ENCODE results near the gene VDAC1.

DNA sequence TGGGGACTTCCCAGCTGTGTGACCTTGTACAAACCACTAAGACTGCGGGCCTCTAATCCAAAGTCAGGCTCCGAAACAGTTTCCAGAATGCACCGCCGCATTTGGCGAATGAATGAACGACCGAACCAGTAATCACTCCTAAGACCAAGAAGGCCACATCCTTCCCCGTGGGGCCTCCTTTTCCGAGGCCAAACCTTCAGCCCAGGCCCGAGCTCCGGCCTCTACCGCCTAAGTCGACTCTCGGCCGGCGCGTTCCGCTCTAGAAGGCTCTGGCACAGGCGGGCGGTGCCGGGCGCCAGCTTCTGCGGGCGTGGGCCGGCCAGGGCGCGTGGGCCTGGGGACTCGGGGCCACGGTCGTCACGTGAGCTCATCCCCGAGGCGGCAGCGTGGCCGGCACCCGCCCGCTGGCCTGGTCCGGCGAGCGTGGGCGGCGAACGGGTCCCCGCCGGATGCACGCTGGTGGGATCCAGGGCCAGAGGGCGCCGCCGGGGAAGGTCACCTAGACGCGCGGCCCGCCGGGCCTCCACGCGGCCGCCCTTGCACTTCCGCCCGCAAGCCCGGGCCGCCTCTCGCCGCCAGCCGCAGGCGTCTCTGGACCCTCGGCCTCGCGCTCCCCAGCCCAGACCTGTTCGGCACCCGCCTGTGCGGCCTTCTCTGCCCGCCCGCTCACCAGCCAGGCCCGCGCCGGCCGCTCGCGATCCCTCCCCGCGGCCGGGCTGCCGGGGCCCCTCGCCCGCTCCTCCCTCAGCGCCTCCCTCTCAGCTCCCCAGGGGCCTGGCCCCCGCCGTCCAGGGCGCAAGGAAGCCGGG, 754 bp downstream of the VDAC1 start:
- no peak for TF ChIP-seq CTCF (IDR thresholded peaks at IDR 0.05; ENCODE audit: poor library complexity)
- TF ChIP-seq EZH2phosphoT487 (IDR thresholded peaks at IDR 0.05; ENCODE audit: low read depth, severe bottlenecking, unreplicated experiment) = no peak
